HepG2 (cell line): ENCODE measurements around the gene SCN2A. TPM values are rescaled to one million over a fixed set of nuclear protein-coding genes. Genes with fewer than 3 reads are reported as not detected.

Experiments used
- ATAC-seq: fragments of 200-7000 bp; cut with Tn5 transposase; 3 replicates; pipeline ENCODE4 v1.9.1; 2020; ENCODE audit warnings: mild to moderate bottlenecking, moderate library complexity
- BruUV-seq: library from RNA; stranded (reverse); fragments of 400-500 nt; replicated peaks from 2 replicates; lab custom pipeline; 2021; lab: Mats Ljungman, UMichigan
- CTCF ChIA-PET: fragments of 300-600 bp; formaldehyde crosslinking; extraction: SDS; loops from one replicate; lab custom pipeline; 2021; ENCODE audit warnings: low total read pairs, inconsistent platforms, low intra/inter-chr PET ratio; lab: Yijun Ruan, JAX
- POLR2A ChIA-PET: fragments of 350-600 bp; sonication (Branson Sonifier 250); formaldehyde crosslinking; loops from one replicate; lab custom pipeline; 2020; ENCODE audit warnings: antibody characterized with exemption, inconsistent platforms; lab: Yijun Ruan, JAX
- DNase-seq: peaks from one replicate; pipeline ENCODE4 v3.0.0-alpha.2; 2015; ENCODE audit warnings: low spot score
- FAIRE-seq: peaks from 3 replicates; lab custom pipeline; 2011; peaks lifted over from hg19 to GRCh38; lab: Jason Lieb, UNC
- H2AFZ ChIP-seq: one replicate; pipeline ENCODE4 v1.6.1; 2011; ENCODE audit warnings: low read length, inconsistent platforms
- H3K27ac ChIP-seq: fragments of 300-600 bp; 3 replicates; pipeline ENCODE4 v1.8.0; 2011; ENCODE audit warnings: mixed run types, mild to moderate bottlenecking, mixed read lengths, low read length, inconsistent platforms; ENCODE audit not compliant: insufficient read depth; ENCODE audit errors: extremely low read length
- H3K27me3 ChIP-seq, 2 experiments: fragments of 200-600 bp in 1 of 2; 2 replicates in 1 of 2; 3 replicates in 1 of 2; pipeline versions ENCODE4 v1.6.0 to v1.8.0; 2011; ENCODE audit warnings: low read length in 2 of 2, mild to moderate bottlenecking in 2 of 2, moderate library complexity in 2 of 2, inconsistent platforms in 1 of 2; ENCODE audit not compliant: insufficient read depth in 2 of 2, control insufficient read depth in 1 of 2
- H3K36me3 ChIP-seq, 2 experiments: fragments of 200-600 bp in 1 of 2; replicated peaks in 1 of 2; 2 replicates in 1 of 2; 3 replicates in 1 of 2; pipeline versions ENCODE4 v1.5.1 to v1.8.0; 2011; ENCODE audit warnings: low read length in 2 of 2, inconsistent platforms in 1 of 2; ENCODE audit not compliant: insufficient read depth in 2 of 2, control insufficient read depth in 1 of 2
- H3K4me1 ChIP-seq: 2 replicates; pipeline ENCODE4 v1.5.1; 2012; ENCODE audit warnings: low read length, inconsistent platforms; ENCODE audit not compliant: insufficient read depth
- H3K4me2 ChIP-seq: 2 replicates; pipeline ENCODE4 v1.6.0; 2011; ENCODE audit warnings: low read depth, low read length, inconsistent platforms
- H3K4me3 ChIP-seq, 3 experiments: fragments of 200-600 bp in 1 of 3; sonication (generic), shearing (Covaris generic) in 1 of 3; replicated peaks in 1 of 3; 2 replicates each; pipeline ENCODE4 v1.5.1; 2011 to 2016; ENCODE audit warnings: low read length in 3 of 3, inconsistent platforms in 2 of 3, low read depth in 2 of 3, mild to moderate bottlenecking in 2 of 3, control low read depth in 1 of 3, mixed read lengths in 1 of 3; ENCODE audit not compliant: insufficient read depth in 1 of 3
- H3K79me2 ChIP-seq: one replicate; pipeline ENCODE4 v1.6.1; 2011; ENCODE audit warnings: low read length, inconsistent platforms; ENCODE audit not compliant: insufficient read depth
- H3K9ac ChIP-seq: 2 replicates; pipeline ENCODE4 v1.6.0; 2011; ENCODE audit warnings: mild to moderate bottlenecking, low read depth, low read length, inconsistent platforms; ENCODE audit not compliant: insufficient read depth
- H3K9me3 ChIP-seq: 2 replicates; pipeline ENCODE4 v1.5.1; 2012; ENCODE audit warnings: mild to moderate bottlenecking, low read length
- H4K20me1 ChIP-seq: 2 replicates; pipeline ENCODE4 v1.6.0; 2011; ENCODE audit warnings: inconsistent platforms, mild to moderate bottlenecking, low read length, moderate library complexity; ENCODE audit not compliant: insufficient read depth
- ELF1 ChIP-seq: sonication (generic); formaldehyde crosslinking; IDR thresholded peaks from 2 replicates; pipeline ENCODE4 v1.4.0; 2020; ENCODE audit warnings: missing genetic modification reagents
- GLI4 ChIP-seq: sonication (generic); formaldehyde crosslinking; IDR thresholded peaks from 2 replicates; pipeline ENCODE4 v1.5.1; 2020; ENCODE audit warnings: missing genetic modification reagents, mild to moderate bottlenecking, moderate library complexity, borderline replicate concordance
- MED1 ChIP-seq: sonication (generic); formaldehyde crosslinking; IDR thresholded peaks from 2 replicates; pipeline ENCODE4 v1.4.0; 2020; ENCODE audit warnings: missing genetic modification reagents
- MIER3 ChIP-seq: IDR thresholded peaks from 2 replicates; pipeline ENCODE4 v1.6.1; 2016; ENCODE audit warnings: missing compliant biosample characterization, borderline replicate concordance
- ZFYVE20 ChIP-seq: sonication (generic); formaldehyde crosslinking; IDR thresholded peaks from 2 replicates; pipeline ENCODE4 v1.8.0; 2023; ENCODE audit warnings: low read depth, mild to moderate bottlenecking, moderate library complexity, missing genetic modification reagents, borderline replicate concordance
- WGBS: methylation state at CpG from one replicate; pipeline ENCODE4 v1.1.6; 2017; ENCODE audit warnings: low lambda C conversion rate; 5-methylcytosine and 5-hydroxymethylcytosine counted together
- in situ Hi-C: cut with HindIII; loops from 2 replicates; pipeline ENCODE4 v1.10.0; 2017; ENCODE audit warnings: low pct_unique_long_range_greater_than_20kb; ENCODE audit not compliant: extremely low pct_ligation_motif_present
- intact Hi-C: fragments of 100-400 bp; cut with micrococcal nuclease; formaldehyde crosslinking; loops from one replicate; pipeline ENCODE4 v1.10.0; 2022; ENCODE audit not compliant: unreplicated experiment
- polyA plus RNA-seq, 8 experiments: library from polyadenylated mRNA; depleted of rRNA in 3 of 8; stranded (reverse) in 7 of 8; unstranded in 1 of 8; fragments of >200 nt; fragmentation: Illumina TruSeq in 4 of 8; extraction: Trizol in 4 of 8; gene quantifications; 2 replicates each; pipeline versions ENCODE4 v1.2.1 to v1.2.3, GENCODE V29; 2011 to 2016; ENCODE audit warnings: low read depth in 4 of 8, missing spikeins in 1 of 8, mixed read lengths in 1 of 8; ENCODE audit not compliant: insufficient read depth in 1 of 8
- total RNA-seq, 5 experiments: library from RNA; depleted of rRNA; stranded (reverse); fragments of >200 nt; fragmentation: Illumina TruSeq; extraction: Trizol; gene quantifications; 2 replicates each; pipeline ENCODE4 v1.2.3, GENCODE V29; 2016; ENCODE audit warnings: low read depth in 1 of 5
- TF ChIP-seq, protein P1 (sequence below): IDR thresholded peaks from 2 replicates; pipeline ENCODE4 v1.6.1; 2016
- TF ChIP-seq, protein P2 (sequence below): IDR thresholded peaks from 2 replicates; pipeline ENCODE4 v1.6.1; 2016; ENCODE audit warnings: missing compliant biosample characterization, missing genetic modification reagents, borderline replicate concordance

Gene SCN2A
- total and polyA plus RNA-seq, 2 of the 13 experiments (the other 11 are each of a cell fraction or from before 2014, with no cell fraction given) = 0.20 to 0.30 TPM

DNA sequence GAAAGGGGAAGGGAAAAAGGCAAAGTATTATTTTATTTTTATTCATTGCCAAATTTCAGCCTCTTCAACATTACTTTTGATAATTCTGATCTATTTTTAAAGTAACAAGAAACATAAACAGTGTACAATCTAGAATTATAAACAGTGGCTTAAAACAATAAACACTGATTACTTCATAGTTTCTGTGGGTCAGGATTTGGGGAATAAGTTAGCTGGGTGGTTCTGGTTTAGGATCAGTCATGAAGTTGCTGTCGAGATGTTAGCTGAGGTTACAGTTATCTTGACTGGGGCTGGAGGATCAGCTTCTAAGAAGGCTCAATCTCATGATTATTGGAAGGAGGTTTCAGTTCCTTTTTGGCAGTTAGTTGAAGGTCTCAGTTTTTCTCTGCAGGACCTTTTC, 109.2 kb downstream of the SCN2A start:
- in situ Hi-C loops = no loop called here

More for the DNA sequence above, 109.2 kb downstream of the SCN2A start:
- no peaks in the 10 kb centered on the region for H3K4me1 ChIP-seq
- 0 out of 5 replicates have a peak, but pooled peaks cover 0 to 2% of the 10 kb centered on the region in 2 experiments for H3K27me3 ChIP-seq
- no peaks in the 10 kb centered on the region for H3K79me2 ChIP-seq
- H2AFZ ChIP-seq = no peak overlapping the region
- FAIRE-seq (no peak), ATAC-seq (no peak)
- H3K4me3 ChIP-seq = no peak overlapping the region
- intact Hi-C loops = no loop called here
- no TSS peak for BruUV-seq
- CTCF ChIA-PET = no interaction called here
- POLR2A ChIA-PET = no interaction called here
- H3K9me3 ChIP-seq = no peaks in the 10 kb centered on the region
- H3K9ac ChIP-seq = no peak overlapping the region
- no peak for TF ChIP-seq MIER3 (CRISPR knock-in tag)
- TF ChIP-seq GLI4 = no peak
- no peak for TF ChIP-seq ZFYVE20 (CRISPR knock-in tag)
- TF ChIP-seq ELF1 (CRISPR knock-in tag) = no peak
- TF ChIP-seq, protein P1, sequence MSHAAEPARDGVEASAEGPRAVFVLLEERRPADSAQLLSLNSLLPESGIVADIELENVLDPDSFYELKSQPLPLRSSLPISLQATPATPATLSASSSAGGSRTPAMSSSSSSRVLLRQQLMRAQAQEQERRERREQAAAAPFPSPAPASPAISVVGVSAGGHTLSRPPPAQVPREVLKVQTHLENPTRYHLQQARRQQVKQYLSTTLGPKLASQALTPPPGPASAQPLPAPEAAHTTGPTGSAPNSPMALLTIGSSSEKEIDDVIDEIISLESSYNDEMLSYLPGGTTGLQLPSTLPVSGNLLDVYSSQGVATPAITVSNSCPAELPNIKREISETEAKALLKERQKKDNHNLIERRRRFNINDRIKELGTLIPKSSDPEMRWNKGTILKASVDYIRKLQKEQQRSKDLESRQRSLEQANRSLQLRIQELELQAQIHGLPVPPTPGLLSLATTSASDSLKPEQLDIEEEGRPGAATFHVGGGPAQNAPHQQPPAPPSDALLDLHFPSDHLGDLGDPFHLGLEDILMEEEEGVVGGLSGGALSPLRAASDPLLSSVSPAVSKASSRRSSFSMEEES (CRISPR knock-in tag) = no peak
- no peak for TF ChIP-seq MED1 (CRISPR knock-in tag)
- TF ChIP-seq, protein P2, sequence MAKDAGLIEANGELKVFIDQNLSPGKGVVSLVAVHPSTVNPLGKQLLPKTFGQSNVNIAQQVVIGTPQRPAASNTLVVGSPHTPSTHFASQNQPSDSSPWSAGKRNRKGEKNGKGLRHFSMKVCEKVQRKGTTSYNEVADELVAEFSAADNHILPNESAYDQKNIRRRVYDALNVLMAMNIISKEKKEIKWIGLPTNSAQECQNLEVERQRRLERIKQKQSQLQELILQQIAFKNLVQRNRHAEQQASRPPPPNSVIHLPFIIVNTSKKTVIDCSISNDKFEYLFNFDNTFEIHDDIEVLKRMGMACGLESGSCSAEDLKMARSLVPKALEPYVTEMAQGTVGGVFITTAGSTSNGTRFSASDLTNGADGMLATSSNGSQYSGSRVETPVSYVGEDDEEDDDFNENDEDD (CRISPR knock-in tag) = no peak
- TF ChIP-seq, all 625 proteins: peak for 0
- no peak overlapping the region for H3K4me2 ChIP-seq
- DNase-seq = no peak
- H3K27ac ChIP-seq = no peak overlapping the region
- no peaks in the 10 kb centered on the region for H4K20me1 ChIP-seq
- no peaks in the 10 kb centered on the region for H3K36me3 ChIP-seq
- 0% methylated on average over 1 of the region's 1 CpG for WGBS
